ENCODE measurements around the gene CCDC179. TPM values are rescaled to one million over a fixed set of nuclear protein-coding genes. Genes with fewer than 3 reads are reported as not detected.
A peak's percentile ranks its signal among the peaks of the same experiment; 100 is the strongest.

Gene CCDC179
- not detected in 2 replicates for total RNA-seq

DNA sequence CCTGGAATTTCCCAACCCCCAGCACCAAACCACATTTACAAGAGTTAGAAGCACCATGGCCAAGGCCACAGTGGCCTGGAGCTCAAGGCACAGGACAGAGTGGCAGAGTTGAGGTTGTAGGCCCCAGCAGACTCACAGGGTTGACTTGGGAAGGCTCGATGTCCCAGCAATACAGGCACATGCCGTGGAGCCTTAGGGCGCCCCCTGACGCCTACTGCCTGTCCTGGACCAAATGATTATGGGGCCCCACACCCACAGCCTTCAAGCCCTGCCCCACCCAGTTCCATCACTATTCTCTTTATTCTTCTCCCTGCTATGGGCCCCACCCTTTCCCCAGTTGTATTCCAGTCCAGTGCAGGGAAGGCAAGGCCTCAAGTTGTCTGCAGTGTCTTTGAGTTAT is at the start of gene CCDC179:
CCDC179 (minus strand) TSS at position 234 of the 400 bp plus-strand sequence; CDS start at position 181, 53 bp downstream.
- H3K36me3 Mint-ChIP-seq (ENCODE audit: low read depth): no peaks in the 10 kb centered on the region

DNA sequence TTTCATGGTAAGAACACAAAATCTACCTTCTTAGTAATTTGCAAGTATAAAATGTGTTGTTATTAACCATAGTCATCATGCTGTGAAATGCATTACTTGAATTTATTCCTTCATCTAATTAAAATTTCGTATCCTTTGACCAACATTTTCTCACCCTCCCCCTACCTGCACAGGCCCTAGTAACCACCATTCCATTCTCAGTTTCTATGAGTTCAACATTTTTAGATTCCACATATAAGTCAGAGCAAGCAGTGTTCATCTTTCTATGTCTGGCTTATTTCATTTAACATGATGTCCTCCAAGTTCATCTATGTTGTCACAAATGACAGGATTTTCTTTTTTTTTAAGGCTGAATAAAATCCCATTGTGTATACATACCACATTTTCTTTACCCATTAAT is 43.5 kb upstream of the CCDC179 start:
- H3K27me3 Mint-ChIP-seq: no peaks in the 10 kb centered on the region
- H3K4me1 Mint-ChIP-seq: no peaks in the 10 kb centered on the region
- H3K9me3 Mint-ChIP-seq: peaks cover 4% of the 10 kb centered on the region
- no peak for DNase-seq
- no peaks in the 10 kb centered on the region for H3K36me3 Mint-ChIP-seq (ENCODE audit: low read depth)
- intact Hi-C loops (cut with micrococcal nuclease): no loop called here
- H3K27ac Mint-ChIP-seq: no peak overlapping the region
- H3K4me3 Mint-ChIP-seq: no peak overlapping the region

More for the DNA sequence above, at the start of gene CCDC179:
- H3K27ac Mint-ChIP-seq: no peak within 1 kb of the TSS
- DNase-seq: no peak
- H3K9me3 Mint-ChIP-seq: no peaks in the 10 kb centered on the region
- intact Hi-C loops (cut with micrococcal nuclease): no loop called here
- H3K4me3 Mint-ChIP-seq: no peak within 1 kb of the TSS
- no peaks in the 10 kb centered on the region for H3K27me3 Mint-ChIP-seq
- H3K4me1 Mint-ChIP-seq: no peaks in the 10 kb centered on the region

DNA sequence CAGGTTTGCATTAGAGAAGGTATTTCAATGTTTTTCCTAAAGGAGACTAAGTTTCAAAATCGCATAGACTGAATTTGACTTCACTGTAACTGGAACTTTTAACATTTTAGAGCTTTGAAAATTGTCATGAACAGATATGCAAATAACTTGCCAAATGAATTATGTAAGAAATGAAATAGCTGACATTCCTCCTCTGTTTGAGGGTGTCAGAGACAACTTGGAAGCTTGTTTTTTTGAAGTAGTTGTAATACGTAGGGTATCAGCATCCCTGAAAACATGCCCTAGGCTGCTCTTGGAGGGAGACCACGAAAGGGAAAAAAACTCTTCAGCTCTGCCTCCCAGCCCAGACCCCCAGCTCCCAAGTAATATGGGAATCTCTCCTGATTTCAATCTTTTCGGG is 41.3 kb upstream of the CCDC179 start:
- intact Hi-C loops (cut with micrococcal nuclease): no loop called here
- Mint-ChIP-seq H3K27ac (no peak overlapping the region), H3K36me3 (ENCODE audit: low read depth) (no peaks in the 10 kb centered on the region), H3K4me3 (no peak overlapping the region), H3K27me3 (no peaks in the 10 kb centered on the region), H3K4me1 (no peaks in the 10 kb centered on the region), H3K9me3 (no peaks in the 10 kb centered on the region)
- no peak for DNase-seq

DNA sequence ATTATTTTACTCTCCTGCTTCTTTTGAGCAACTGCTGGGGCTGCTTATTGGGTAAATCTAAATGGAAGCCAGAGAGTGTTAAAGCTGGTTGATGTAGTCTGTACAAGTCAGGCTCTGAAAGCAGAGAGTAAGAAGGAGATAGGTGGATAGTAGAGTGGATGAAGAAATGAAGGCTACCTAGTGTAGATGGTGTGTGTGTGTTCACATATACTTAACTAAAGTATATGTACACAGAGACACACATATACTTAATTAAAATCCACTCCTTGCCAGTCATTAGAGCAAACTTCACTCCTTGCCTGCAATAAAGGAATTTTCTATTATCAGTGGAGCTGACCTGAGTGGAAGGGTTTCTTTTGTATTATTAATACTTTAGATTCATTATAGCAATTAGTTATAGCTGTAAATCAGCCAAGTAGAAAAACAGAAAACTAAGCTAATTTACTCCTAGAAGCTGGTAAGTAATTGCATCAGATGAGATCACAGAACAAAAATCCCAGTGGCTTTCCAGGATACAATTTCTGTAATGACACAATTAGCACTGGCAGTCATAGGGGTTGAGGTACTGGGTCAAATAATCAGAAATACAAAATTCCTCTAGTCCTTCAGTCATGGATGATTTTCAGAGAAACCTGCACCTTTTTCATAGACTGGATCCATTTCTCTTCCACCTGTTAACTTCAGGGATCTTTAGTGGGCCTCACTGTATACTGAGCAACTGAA is 40.7 kb upstream of the CCDC179 start:
- Mint-ChIP-seq H3K36me3 (ENCODE audit: low read depth) (no peaks in the 10 kb centered on the region), H3K27ac (no peak overlapping the region), H3K4me3 (no peak overlapping the region), H3K4me1 (no peaks in the 10 kb centered on the region), H3K9me3 (no peaks in the 10 kb centered on the region), H3K27me3 (no peaks in the 10 kb centered on the region)
- intact Hi-C loops (cut with micrococcal nuclease): no loop called here
- DNase-seq: no peak

DNA sequence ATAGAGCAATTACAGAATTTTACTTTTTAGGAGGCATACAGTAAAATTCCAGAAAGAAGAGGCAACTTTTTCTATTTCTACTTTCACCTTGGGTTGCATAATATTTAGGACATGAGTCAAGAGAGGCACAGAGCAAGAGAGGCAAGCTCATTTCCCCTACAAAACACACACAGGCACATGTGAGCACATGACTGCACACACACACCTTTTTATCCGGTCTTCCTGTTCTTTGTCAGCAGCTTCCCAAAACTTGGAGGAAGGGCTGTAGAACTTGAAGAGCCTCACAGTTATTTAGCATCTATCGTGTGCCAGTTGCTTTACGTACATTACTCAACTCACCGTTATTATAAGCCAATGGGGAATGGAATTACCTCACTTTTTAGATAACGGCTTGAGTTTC is 37.8 kb upstream of the CCDC179 start:
- no peaks in the 10 kb centered on the region for H3K9me3 Mint-ChIP-seq
- H3K27ac Mint-ChIP-seq: no peak overlapping the region
- H3K27me3 Mint-ChIP-seq: no peaks in the 10 kb centered on the region
- H3K4me1 Mint-ChIP-seq: no peaks in the 10 kb centered on the region
- intact Hi-C loops (cut with micrococcal nuclease): no loop called here
- no peaks in the 10 kb centered on the region for H3K36me3 Mint-ChIP-seq (ENCODE audit: low read depth)
- no peak overlapping the region for H3K4me3 Mint-ChIP-seq
- no peak for DNase-seq

DNA sequence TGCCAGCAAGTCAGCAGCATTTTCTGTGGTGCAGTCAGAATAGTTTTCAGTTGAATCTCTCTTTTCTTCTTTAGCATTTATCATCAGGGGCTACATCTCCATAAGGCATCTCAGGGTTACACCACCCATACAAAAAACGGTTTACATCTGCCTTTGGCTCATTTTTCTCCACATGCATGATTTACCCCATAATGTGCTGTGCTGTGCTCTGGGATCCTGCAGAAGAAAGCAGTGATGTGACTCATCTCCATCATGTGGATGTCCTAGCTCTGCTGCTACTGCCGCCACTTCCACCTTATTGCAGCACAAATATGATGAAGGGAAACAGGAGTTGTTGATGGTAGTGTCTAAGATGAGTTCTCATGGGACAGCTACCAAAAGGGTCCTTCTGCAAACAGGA is 30.0 kb upstream of the CCDC179 start:
- Mint-ChIP-seq H3K9me3 (no peaks in the 10 kb centered on the region), H3K27ac (no peak overlapping the region), H3K4me1 (no peaks in the 10 kb centered on the region), H3K4me3 (no peak overlapping the region), H3K36me3 (ENCODE audit: low read depth) (no peaks in the 10 kb centered on the region), H3K27me3 (no peaks in the 10 kb centered on the region)
- intact Hi-C loops (cut with micrococcal nuclease): no loop called here
- no peak for DNase-seq

DNA sequence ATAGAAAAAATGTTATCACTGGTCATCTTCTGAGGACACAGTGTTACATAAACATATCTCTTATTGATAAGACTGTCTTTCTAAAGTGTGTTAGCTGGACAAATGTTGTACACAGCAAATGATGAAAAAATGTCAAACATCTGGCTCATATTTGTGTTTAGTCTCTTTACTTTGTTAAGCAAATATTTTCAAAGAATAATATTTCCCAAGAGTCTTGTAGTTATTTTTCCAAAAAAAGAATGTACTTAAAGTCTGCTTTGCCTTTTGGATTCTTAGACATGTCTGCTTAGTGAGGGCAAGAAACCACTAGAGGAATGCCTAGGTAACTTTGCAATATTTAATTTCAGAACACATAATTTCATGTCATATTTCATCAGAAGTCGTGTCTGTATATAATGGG is 23.9 kb upstream of the CCDC179 start:
- H3K4me1 Mint-ChIP-seq: no peaks in the 10 kb centered on the region
- no peaks in the 10 kb centered on the region for H3K36me3 Mint-ChIP-seq (ENCODE audit: low read depth)
- H3K27ac Mint-ChIP-seq: no peak overlapping the region
- H3K4me3 Mint-ChIP-seq: no peak overlapping the region
- H3K9me3 Mint-ChIP-seq: no peaks in the 10 kb centered on the region
- intact Hi-C loops (cut with micrococcal nuclease): no loop called here
- DNase-seq: no peak
- no peaks in the 10 kb centered on the region for H3K27me3 Mint-ChIP-seq

DNA sequence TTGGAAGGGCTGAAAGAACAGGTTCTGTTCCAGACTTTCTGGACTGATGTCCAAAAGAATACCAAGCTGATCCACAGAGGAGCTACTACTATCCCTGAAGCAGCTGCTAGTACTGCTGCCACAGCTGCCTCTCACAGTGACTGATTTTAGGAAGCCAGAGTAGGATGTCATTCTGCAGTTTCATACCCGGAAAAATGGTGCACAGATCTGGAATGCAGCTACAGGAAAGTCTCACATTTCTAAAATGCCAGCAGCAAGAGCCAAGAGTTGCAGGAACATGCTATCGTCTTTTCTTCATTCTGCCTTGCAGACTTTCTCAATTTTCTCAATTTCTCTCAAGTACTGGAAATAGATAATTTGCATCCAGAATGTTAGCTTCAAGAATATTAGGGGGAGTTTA is 19.4 kb upstream of the CCDC179 start:
- Mint-ChIP-seq H3K9me3 (no peaks in the 10 kb centered on the region), H3K27ac (no peak overlapping the region), H3K36me3 (ENCODE audit: low read depth) (no peaks in the 10 kb centered on the region), H3K4me1 (no peaks in the 10 kb centered on the region), H3K4me3 (no peak overlapping the region), H3K27me3 (no peaks in the 10 kb centered on the region)
- DNase-seq: no peak
- intact Hi-C loops (cut with micrococcal nuclease): loop anchor here (10.0 kb wide), 1 partner anchor 175 kb away; no protein-coding TSS in a partner anchor

DNA sequence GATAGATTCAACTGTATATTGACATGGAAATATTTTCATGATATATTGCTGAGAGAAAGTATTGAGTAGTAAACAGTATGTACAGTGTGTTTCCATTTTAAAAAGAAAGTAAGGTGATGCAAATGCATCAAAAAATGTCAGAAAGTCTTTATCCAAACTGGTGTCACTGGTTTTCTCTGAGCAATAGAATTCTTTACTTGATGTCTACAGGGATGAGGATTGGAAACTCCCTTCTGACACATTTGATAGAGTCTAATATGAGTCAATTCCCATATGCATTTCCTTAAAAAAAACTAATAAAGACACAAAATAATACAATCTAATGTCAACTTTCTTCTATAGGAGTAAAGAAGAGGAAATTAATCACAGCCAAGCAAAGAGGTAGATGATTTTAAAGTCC is 18.3 kb upstream of the CCDC179 start:
- Mint-ChIP-seq H3K9me3 (no peaks in the 10 kb centered on the region), H3K4me1 (no peaks in the 10 kb centered on the region), H3K36me3 (ENCODE audit: low read depth) (no peaks in the 10 kb centered on the region), H3K27ac (no peak overlapping the region), H3K4me3 (no peak overlapping the region), H3K27me3 (no peaks in the 10 kb centered on the region)
- DNase-seq: no peak
- intact Hi-C loops (cut with micrococcal nuclease): loop anchor here (10.0 kb wide), 1 partner anchor 176 kb away; no protein-coding TSS in a partner anchor

DNA sequence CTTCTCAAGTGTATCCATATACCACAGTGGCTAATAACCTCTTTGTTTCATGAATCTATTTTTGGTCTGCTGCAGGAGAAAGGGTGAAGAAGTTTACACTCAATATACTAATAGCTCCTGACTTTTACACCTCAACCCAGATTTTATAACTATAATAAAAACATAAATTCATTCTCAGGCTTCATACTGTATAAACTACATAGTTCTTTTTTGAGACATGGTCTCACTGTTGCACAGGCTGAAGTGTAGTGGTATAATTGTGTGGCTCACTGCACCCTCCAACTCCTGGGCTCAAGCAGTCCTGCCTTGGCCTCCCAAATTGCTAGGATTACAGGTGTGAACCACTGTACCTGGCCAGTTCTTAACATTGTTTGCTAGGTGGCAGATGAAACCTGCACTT is 17.8 kb upstream of the CCDC179 start:
- H3K36me3 Mint-ChIP-seq (ENCODE audit: low read depth): no peaks in the 10 kb centered on the region
- no peak overlapping the region for H3K27ac Mint-ChIP-seq
- H3K9me3 Mint-ChIP-seq: no peaks in the 10 kb centered on the region
- DNase-seq: no peak
- no peak overlapping the region for H3K4me3 Mint-ChIP-seq
- intact Hi-C loops (cut with micrococcal nuclease): loop anchor here (10.0 kb wide), 1 partner anchor 177 kb away; no protein-coding TSS in a partner anchor
- H3K4me1 Mint-ChIP-seq: no peaks in the 10 kb centered on the region
- no peaks in the 10 kb centered on the region for H3K27me3 Mint-ChIP-seq

DNA sequence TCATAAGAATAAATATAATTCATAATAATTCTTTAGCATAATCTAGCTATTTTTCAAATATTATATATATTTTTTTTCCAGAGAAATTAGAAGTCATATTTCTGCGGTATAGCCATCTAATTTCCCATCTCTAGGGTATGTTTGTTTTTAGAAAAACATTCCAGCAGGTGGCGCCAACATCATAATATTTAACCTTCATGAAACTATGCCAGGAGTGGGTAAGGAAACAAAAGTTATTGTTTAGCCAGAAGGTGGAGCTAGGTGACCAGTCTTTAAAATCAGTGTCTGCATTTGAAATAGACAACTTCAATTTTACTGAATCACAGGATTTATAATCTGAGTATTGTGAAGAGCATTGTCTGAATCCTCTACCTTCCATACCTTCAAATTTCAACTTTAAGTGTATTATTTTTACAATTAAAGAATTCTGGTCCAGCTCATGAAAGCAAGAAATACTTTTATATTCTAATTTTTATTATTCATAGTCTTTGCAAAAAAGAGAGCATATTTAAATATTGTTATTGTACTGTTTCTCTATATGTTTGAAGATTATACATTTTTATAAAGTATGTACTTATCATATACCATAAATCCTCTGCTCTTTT is 15.7 kb upstream of the CCDC179 start:
- Mint-ChIP-seq H3K4me1 (no peaks in the 10 kb centered on the region), H3K4me3 (no peak overlapping the region), H3K36me3 (ENCODE audit: low read depth) (no peaks in the 10 kb centered on the region), H3K27ac (no peak overlapping the region), H3K27me3 (no peaks in the 10 kb centered on the region), H3K9me3 (no peaks in the 10 kb centered on the region)
- intact Hi-C loops (cut with micrococcal nuclease): loop anchor here (10.0 kb wide), 1 partner anchor 179 kb away; no protein-coding TSS in a partner anchor
- DNase-seq: peak; percentile 89

DNA sequence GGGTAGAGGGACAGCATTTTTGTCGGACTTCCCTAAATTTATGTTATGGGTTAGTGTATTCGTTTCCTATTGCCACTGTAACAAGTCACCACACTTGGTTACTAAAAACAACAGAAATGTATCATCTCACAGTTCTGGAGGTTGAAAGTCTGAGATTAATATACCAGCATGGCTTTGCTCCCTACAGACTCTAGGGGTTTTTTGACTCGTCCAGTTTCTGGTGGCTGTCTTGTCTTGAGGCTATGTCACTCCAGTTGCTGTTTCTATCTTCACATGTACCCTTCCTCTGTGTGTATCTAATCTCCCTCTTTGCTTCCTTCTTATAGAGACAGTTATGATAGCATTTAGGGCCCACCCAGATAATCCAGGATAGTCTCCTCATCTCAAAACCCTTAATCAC is 9.1 kb upstream of the CCDC179 start:
- DNase-seq: no peak
- H3K9me3 Mint-ChIP-seq: no peaks in the 10 kb centered on the region
- no peak overlapping the region for H3K4me3 Mint-ChIP-seq
- no peak overlapping the region for H3K27ac Mint-ChIP-seq
- H3K27me3 Mint-ChIP-seq: no peaks in the 10 kb centered on the region
- H3K36me3 Mint-ChIP-seq (ENCODE audit: low read depth): no peaks in the 10 kb centered on the region
- intact Hi-C loops (cut with micrococcal nuclease): no loop called here
- no peaks in the 10 kb centered on the region for H3K4me1 Mint-ChIP-seq

DNA sequence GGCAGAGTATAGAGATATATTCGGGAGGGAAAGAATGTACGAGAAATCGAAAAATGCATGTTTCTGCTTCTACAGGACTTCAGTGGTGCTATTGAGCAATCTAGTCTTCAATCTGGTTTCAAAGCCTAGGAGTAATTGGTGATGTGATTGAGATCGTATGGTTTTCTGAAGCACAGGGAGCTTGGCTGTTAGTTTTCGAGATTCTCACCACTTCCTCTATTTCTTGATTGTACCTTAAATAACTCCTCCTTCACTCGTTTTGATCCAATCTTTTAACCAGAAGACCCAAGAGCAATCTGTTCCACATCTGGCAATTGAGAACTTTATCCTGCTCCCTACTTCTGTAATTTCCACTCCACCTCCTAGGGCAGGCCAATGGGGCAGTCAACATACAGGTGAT is 518 bp downstream of the CCDC179 start:
- intact Hi-C loops (cut with micrococcal nuclease): no loop called here
- no peaks in the 10 kb centered on the region for H3K36me3 Mint-ChIP-seq (ENCODE audit: low read depth)
- DNase-seq: no peak

DNA sequence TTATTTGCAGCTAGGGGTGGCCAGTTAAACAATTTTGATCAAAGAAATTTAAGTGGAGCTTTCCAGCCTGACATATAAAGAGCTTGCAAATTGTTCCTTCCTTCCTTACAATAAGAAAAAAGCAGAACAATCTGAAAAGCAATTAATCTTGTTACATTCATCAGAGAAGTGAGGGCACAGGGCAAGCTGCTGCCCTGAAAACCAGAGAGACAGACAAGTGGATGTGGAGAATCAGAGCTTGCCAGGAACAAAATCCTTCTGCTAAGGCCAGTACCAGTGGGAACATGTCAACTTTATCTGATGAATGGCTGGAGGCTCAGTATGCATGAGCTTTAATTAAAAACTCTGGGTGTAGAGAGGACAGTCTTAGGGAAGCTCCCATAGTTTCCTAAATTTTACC is 8.8 kb downstream of the CCDC179 start:
- no peaks in the 10 kb centered on the region for H3K36me3 Mint-ChIP-seq (ENCODE audit: low read depth)
- no peak for DNase-seq
- H3K27me3 Mint-ChIP-seq: no peaks in the 10 kb centered on the region
- intact Hi-C loops (cut with micrococcal nuclease): no loop called here
- H3K27ac Mint-ChIP-seq: no peak overlapping the region
- H3K9me3 Mint-ChIP-seq: no peaks in the 10 kb centered on the region
- no peak overlapping the region for H3K4me3 Mint-ChIP-seq
- H3K4me1 Mint-ChIP-seq: no peaks in the 10 kb centered on the region

More for the DNA sequence above, 518 bp downstream of the CCDC179 start:
- Mint-ChIP-seq H3K4me1 (no peaks in the 10 kb centered on the region), H3K27me3 (no peaks in the 10 kb centered on the region), H3K9me3 (no peaks in the 10 kb centered on the region), H3K4me3 (no peak overlapping the region), H3K27ac (no peak overlapping the region)
